ENCODE measurements around the gene TAAR9.

TAAR9 gene, protein sequence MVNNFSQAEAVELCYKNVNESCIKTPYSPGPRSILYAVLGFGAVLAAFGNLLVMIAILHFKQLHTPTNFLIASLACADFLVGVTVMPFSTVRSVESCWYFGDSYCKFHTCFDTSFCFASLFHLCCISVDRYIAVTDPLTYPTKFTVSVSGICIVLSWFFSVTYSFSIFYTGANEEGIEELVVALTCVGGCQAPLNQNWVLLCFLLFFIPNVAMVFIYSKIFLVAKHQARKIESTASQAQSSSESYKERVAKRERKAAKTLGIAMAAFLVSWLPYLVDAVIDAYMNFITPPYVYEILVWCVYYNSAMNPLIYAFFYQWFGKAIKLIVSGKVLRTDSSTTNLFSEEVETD

DNA sequence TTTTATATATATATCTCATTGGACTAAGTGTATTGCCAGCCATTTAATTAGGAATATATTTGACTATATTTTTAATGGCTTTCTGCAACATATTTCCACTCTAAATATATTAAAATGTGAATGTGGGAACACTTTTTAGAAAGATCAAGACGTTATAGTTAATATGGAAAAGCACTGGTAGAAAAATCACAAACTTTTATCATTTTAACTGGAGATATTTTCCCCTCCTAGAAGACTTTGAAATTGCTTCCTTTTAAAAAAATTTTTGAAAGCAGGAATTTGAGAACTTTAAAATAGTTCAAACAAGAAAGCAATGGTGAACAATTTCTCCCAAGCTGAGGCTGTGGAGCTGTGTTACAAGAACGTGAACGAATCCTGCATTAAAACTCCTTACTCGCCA lies at the start of gene TAAR9:
Gene TAAR9 (plus strand): TSS at position 301 of the 400 bp plus-strand sequence. CDS start 13 bp downstream, at position 314.
- DNase-seq: no peak

DNA sequence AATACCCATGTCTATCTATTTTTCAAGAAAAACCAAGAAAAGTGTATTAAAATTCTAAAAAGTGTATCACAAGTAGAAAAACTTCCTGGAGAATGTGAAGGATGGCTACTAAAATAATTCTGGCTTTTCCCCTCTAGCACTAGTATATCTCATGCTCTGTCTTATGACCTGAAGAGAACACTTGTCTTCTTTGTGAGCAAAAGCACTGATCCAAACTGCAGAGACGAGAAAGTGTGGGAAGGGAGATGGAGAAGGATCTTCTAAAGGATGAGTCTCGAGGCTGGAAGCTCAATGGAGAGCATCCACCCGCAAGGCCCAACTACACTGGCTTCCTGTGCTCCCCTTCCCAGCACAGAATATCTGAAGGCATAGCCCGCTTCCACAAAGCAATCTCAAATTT lies 48.7 kb upstream of the TAAR9 start:
- DNase-seq: no peak

DNA sequence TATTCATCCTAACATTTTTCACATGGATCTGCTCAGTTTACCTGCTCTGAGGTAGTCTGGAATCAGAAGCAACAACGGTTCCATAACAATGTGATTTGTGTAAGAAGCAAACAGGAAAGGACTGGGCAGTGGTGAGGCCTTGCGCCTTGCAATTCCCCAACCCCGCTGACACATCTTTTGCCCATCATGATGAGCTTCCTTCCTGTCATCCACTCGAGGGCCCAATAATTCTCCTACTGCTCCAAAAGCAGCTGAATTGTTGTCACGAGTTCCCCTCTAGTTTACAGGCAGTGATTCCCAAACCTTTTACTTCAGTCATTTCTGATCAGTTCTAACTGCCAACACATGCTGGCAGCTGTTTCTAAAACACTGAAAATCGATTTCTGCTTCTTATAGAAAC lies 48.1 kb upstream of the TAAR9 start:
- no peak for DNase-seq

DNA sequence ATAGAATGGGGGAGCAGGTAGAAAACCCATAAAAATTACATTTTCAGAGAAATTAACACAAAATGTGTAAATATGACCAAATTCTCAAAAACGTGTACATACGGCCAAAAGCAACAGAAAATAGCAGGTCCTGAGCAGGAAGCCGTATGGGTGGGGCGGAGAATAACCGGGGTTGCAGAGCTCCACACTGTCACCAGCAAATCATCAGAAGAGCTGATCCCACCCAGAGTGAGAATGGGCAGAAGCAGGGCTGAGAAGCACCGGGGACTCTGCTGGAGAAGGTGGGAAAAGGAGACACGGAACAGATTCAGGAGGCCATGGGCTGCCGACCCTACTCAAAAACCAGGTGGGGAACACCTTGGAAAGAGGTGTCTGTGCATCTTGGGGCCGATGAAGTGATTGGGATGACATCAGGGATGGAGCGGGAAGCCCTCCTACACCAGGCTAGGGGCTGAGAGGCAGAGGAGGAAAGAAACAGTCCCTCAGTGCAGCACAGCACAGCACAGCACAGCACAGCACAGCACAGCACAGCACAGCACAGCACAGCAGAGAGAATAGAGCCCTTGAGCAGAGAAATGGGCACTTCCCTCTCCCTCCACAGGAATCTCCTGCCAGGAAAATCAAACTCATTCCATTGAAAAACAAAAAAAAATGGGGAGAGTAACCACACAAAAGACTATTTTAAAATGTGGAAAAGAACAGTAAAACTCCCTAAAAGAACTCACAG lies 47.4 kb upstream of the TAAR9 start:
- DNase-seq: no peak

DNA sequence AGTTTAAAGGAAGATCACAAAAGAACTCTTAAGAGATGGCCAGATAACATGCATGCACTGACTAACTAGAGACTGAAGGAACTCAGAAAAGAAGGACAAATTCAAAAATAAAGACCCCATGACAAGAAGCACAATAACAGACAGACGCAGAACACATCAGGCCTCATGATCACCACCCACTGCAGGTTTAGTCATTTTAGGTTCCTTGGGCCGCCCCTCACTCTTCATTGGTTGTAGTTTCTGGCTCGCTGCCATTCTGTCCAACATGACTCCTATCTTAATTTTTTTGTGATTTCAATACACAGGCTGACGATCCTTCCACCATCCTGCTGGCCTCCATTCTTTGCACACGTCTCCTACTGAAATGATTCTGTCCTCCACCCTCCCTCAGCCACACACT lies 46.8 kb upstream of the TAAR9 start:
- DNase-seq: no peak

DNA sequence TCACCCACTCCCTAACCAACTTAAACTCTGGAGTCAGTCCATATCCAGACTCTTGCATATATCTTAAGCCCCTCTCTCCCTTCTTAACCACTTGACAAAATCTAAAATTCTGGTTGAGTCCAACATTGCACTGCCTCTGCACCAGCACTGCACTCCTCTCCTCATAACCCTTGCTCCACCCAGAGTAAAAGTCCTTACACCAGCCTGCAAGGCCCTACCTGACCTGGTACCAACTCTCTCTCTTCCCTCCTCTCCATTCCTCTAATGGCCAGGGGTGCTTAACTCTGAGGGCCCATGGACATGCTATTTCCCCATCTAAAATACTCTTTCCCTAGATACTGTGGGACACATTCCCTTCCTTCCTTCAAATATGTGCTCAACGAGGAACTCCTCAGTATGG lies 46.2 kb upstream of the TAAR9 start:
- DNase-seq: no peak

DNA sequence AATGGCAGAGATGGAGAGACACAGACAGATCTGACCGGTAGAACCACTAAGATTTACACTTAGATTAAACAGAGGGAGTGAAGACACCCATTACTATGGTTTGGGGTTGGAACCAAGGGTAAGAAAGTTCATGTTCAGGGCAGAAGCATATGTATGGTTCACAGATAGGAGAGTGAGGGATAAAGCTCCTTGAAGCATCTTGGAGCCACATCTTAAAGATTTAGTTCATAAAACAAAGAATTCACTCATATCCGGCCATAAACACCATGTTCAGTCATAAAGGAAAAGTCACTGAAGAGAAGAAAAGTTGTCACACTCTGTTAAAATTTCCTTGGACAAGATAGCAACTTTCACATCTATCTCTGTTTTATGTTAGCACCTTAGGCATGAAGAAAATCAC lies 43.1 kb upstream of the TAAR9 start:
- peak; percentile 40 for DNase-seq

DNA sequence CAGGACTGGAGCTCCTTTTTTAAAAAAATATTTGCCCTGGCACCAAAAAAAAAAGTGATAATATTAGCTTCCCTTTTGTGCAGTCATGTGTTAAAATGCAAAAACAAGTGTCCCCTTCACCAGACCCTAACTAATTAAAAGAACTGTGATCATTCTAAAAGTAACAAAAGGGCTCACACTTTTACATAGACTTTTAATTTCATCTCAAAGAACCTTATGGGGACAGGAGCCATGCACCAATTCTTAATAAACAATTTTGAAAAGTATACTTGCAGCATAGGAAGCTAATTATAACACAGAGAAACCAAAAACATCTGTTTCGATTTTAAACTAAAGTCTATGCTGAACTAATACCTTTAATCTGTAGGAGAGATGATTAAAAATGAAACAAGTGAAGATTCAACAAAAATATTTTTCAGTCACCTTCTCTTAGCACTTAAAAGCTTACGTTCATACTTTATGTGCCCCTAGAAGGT lies 42.4 kb upstream of the TAAR9 start:
- DNase-seq: peak; percentile 38

DNA sequence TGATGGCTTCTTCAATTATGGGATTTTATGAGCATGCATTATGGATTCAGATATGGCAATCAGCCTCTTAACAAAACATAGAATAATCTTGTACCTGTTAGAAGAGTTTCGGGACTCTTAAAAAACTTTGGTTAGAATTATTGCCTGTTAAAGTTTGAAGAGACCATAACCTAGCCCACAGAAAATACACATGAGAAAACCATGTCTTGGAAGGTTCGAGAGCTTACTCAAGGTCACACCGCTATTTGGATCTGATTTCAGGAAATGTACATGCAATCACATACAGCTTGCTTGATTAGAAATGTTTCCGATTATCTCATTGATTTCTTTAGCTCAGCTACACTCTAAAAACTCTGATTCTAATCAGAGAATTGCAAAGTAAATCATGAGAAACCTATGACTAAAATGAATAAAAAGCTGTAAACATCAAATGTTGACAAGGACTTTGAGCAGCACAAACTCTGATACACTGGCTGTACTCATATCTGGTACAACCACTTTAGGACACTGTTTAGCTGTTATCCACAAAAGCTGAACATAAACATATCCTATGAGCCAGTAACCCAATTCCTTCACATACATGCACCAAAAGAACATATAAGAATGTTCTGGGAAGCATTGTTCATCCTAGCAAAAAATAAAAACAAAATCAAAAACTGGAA lies 41.4 kb upstream of the TAAR9 start:
- DNase-seq: no peak

DNA sequence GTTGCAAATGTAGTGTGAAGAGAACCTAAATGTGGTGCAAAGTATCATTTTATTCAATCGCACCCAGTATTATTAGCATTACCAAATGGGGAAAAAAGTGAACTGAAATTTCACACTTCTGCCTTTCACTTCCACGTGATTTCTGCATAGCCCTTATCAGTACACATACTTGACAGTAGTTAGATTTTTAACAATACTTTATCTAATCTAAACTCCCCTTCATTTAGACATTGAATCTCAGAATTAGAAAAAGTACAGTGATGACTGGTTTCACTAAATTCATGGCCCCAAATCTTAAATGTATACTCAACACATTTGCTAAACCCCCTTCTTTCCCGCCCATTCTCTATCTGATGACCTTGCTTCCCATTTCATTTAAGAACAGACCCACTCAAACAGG lies 39.4 kb upstream of the TAAR9 start:
- DNase-seq: no peak

DNA sequence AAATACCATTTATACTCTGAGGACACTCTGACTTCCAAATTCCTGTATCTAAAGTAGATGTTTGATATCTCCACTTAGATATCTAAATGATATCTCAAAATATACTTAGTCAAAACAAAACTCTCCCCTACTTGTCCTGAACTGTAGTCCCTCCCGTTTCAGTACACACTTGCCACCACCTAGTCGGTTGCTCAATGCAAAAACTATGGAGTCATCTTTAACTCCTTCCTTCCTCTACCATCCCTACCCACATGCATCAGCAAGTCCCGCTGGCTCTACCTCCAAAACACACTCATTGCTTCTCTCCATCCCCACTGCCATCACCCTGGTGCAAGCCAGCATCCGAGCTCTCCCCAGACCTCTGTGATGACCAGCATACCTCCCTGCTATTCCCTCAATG lies 38.3 kb upstream of the TAAR9 start:
- DNase-seq: no peak

DNA sequence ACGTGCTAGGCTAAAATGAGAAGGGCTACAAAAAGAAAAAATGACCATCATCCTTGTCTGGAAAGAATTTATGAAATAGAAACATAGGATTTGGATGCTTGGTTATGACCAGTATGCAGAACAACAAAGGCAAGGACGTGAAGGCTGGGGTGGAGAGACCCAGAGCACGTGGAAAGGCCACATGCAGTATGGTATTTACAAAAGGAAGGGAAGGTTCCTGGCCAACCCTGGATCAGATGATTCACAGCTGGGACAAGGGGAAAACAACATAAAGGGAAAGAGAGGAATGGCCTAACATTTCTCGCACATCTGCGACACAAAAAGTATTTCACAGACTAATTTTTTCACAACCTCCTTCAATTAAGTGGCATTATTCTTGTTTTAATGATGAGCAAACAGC lies 33.3 kb upstream of the TAAR9 start:
- DNase-seq: no peak

DNA sequence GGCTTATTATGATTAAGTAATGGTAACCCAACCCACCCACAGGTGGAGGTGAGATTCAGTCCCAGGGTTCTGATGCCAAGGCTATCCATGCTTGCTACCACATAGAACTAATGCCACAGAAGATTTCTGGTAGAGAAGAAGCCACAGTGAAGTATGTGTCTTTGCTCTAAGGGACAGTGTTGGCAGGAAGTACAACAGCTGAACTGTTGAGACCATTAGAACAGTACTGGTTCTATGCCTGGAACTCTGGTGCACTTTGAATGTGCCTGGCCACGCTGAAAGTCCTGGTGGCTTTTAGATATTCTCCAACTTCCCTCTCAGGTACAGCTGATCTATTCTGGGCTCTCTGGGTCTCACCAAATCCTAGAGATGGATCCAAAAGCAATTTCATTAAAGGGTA lies 32.9 kb upstream of the TAAR9 start:
- DNase-seq: no peak

DNA sequence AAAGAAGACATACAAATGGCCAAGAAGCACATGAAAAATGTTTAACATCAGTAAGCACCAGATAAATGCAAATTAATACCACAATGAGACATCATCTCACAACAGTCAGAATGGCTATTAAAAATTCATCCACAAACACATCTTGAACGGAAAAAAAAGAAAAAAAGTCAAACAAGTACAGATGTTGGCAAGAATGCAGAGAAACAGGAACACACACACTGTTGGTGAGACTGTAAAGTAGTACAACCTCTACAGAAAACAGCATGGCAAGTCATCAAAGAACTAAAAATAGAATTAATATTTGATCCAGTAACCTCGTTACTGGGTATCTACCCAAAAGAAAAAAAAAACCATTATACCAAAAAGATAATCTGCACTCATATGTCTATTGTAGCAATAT lies 31.6 kb upstream of the TAAR9 start:
- DNase-seq: no peak

DNA sequence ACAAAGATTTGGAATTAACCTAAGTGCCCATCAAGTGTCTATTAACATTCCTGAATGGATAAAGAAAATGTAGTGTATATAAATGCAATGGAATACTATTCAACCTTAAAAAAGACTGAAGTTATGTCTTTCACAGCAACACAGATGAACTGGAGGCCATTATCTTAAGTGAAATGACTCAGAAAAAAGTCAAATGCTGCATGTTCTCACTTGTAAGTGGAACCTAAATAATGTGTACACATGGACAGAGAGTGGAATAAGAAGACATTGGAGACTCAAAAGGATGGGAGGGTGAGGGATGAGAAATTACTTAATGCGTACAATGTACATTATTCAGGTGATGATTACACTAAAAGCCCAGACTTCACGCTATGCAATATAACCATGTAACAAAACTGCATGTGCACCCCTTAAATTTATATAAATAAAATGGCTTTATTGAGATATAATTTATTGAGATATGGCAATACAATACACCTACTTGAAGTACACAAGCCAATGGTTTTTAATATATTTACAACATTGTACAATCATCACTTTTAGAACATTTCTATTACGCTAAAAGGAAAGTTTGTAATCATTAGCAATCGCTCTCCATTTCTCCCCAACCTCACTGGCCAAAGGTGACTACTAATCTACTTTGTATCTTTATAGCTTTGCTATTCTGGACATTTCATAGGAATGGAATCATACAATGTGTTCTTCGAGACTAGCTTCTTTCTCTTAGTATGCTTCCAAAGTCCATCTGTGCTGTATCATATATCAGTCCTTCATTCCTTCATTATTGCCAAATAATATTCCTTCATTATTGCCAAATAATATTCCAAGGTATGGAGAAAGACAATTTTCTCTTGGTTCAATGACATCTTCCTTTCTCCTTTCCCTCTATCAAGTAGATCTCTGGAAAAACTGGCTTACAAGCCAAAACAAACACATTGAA lies 30.9 kb upstream of the TAAR9 start:
- no peak for DNase-seq

DNA sequence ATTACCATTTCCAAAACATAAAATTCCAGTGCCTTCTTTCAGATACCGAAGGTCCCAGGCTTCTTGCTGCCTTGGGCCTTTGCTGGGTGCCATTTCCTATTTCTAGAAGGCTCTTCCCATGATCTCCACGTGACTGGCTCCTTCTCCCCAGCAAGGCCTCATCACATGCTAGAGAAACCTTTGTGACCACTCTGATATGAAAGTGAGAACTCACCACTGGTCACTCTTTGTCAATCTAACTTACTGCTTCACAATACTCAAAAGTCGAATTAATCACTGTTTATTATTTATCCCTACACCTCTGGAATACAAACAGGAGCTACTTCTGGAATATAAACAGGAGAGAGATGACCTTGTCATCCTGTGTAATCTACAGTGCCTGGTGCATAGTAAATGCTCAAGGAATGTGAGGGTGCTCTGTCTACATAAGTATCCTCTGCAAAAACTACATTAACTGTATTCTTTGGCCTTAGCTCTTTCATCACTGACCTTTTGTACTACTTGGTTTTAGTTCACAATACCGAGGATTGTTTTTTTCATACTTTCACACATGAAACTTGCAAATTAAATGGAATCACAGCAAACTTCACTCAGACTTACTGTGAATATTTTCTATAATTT lies 26.8 kb upstream of the TAAR9 start:
- no peak for DNase-seq

DNA sequence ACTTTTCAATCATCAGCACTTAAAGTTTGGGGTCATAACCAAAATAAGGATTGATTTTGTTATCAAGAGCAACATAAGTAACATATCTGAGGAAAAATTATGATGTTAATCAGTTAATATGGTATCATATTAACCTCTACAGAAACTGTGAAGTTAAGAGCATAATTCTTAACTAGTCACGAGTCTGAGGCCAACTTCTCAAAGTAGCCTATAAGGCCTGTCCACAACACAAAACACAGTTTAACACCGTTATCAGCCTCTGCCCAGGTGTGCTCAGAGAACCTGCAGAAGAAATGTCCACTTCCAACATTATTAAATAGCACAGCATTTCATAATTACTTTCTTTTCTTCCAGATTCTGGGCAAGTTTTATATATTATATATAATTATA lies 26.3 kb upstream of the TAAR9 start:
- no peak for DNase-seq

DNA sequence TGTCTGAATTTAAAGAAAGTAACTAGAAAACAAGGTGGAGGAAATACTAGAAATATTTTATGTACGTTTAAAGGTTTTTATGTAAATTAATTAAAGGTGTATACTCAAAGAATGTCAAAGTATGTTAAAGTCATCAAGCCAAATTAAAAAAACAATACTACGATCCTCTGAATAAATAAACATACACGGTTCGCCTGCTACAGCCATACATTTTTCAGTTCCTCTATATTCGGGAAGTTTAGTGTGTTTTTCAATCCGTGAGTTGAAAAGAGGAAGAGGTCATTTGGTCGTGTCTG lies 25.8 kb upstream of the TAAR9 start:
- no peak for DNase-seq

DNA sequence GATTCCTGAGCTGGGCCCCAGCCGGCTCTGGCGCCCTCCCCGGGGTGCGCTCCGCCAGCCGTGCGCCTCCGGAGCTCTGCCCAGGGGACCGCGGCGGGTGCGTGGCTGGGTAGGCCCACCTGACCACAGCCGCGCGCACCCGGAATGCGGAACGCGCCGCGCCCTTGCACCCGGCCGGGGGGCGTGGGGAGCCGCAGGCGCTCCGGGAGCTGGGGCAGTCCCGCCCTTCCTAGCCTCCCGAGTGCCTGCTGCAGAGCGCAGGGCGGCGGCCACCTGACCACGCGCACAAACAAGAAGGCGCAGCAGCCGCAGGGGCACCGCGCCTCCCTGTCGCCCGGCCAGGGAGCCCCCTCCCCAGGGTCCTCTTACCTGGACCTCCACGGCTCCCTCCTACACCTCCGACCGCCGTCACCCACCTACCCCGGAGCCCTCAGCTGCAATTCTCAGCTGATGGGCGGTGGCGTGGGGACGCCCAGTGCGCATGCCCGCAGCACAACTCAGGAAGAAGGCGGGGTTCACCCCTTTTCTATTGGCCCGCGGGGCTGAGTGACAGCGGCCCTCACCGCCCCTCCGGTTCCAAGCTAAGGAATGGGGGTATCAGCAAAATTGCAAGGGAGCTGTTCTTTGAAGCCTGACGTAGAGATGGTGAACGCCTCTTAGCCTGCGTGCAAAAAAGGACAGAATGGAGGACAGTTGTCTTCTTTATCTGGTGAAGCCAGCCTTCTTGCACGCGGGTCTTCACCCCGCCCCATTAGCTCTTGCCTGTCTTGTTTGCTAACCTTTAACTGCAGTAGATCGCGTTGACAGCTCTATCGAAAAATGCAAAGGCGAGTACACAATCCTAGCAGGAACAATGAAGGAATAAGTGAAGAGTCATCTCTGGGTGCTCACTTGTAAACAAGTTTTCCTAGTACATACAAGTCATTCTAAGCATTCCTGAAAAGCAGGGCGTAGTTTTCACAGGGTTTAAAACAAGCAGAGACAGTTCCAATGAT lies 25.1 kb upstream of the TAAR9 start, which contains the start of gene STX7:
Gene STX7 (minus strand): TSS at position 479 of the 995 bp plus-strand sequence. CDS start 9,586 bp downstream, outside the sequence.
- peak; percentile 91 for DNase-seq

DNA sequence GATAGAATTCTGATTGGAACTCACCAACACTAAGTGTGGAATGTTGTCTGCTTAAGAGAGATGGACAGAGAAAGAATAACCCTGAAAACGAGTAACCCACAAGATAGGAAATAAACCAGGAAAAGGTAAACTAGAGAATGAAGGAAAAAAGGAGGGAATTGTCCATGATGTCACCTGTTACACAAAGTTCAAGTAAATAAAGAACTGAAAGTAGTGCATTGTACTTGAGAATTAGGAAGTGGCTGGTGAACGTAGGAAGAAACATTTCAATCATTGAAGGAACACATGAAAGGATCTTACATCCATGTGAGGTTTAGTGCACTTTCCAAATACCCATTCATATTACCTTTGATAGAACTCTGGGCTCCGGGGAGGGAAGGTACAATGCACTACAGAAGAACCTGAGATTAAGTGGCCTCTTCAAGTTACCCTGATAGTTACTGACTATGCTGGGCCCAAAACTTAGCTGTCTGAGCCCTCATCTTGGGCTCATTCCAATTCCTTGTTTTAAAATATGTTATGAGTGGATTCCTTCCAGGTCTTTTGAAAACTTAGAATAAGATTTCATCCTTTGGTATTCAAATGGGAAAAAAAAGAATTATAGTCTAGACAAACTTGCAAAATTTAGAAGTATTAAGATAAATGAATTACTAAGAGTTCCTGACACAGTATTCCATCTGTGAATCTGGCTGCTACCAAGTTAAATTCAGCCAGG lies 24.1 kb upstream of the TAAR9 start:
- no peak for DNase-seq
